GM12874 (cell line): ENCODE results near the gene SETDB1.

Experiments used
- TF ChIP-seq, protein P1 (sequence below): IDR thresholded peaks from 2 replicates; pipeline ENCODE4 v1.5.1; 2011; ENCODE audit warnings: low read depth, mild to moderate bottlenecking, control low read depth, low read length, moderate library complexity; ENCODE audit not compliant: insufficient read depth

SETDB1 gene

DNA sequence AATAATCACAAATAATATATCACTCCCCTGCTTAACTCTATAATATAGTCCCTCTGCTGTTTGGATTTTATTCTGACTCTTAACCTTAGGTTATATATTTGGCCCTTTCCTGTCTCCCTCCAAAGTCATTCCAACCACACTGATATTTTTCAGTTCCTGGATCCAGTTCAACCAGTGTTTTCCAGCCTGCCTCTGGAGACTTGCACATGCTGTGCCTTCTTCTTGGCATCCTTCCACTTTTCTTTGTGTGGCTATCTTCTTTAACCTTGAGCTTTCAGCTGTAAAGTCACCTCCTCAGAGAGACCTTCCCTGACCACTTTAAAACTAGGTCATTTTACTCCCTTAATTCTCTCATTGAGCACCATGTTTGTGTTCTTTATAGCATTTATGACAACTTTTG is 29.1 kb downstream of the SETDB1 start:
- TF ChIP-seq, protein P1, sequence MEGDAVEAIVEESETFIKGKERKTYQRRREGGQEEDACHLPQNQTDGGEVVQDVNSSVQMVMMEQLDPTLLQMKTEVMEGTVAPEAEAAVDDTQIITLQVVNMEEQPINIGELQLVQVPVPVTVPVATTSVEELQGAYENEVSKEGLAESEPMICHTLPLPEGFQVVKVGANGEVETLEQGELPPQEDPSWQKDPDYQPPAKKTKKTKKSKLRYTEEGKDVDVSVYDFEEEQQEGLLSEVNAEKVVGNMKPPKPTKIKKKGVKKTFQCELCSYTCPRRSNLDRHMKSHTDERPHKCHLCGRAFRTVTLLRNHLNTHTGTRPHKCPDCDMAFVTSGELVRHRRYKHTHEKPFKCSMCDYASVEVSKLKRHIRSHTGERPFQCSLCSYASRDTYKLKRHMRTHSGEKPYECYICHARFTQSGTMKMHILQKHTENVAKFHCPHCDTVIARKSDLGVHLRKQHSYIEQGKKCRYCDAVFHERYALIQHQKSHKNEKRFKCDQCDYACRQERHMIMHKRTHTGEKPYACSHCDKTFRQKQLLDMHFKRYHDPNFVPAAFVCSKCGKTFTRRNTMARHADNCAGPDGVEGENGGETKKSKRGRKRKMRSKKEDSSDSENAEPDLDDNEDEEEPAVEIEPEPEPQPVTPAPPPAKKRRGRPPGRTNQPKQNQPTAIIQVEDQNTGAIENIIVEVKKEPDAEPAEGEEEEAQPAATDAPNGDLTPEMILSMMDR, result no peak

DNA sequence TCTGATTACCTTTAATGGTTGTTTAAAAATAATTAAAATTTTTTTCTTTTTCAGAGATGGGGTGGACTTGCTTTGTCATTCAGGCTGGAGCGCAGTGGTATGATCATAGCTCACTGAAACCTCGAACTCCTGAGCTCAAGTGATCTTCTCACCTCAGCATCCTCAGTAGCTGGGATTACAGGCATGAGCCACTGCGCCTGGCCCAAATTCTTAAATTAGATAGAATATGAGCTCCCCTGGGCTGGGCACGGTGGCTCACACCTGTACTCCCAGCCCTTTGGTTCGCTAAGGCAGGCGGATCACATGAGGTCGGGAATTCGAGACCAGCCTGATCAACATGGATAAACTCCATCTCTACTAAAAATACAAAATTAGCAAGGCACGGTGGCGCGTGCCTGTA is 31.5 kb downstream of the SETDB1 start:
- TF ChIP-seq, protein P1, result no peak

DNA sequence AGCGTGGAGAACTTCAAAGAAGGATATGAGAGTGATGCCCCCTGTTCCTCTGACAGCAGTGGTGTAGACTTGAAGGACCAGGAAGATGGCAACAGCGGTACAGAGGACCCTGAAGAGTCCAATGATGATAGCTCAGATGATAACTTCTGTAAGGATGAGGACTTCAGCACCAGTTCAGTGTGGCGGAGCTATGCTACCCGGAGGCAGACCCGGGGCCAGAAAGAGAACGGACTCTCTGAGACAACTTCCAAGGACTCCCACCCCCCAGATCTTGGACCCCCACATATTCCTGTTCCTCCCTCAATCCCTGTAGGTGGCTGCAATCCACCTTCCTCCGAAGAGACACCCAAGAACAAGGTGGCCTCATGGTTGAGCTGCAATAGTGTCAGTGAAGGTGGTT is 34.5 kb downstream of the SETDB1 start:
- TF ChIP-seq, protein P1, result no peak

DNA sequence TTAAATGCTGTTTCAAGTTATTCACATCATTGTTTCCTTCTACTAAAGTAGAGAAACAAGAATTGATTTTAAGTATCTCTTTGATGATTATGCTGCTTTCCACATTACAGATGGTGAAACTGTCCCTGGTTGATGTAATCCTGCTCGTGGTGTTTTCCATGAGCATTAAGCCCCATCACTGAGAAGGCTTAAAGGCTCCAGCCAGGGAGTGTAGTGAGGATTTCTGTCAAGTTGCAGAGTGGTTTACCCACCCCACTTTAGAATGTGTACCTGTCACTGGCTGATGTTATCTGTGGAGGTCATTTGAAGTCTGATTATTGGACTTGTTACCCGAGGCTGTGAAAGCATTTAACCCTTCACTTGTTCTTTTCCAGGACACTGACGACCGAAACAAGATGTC is 35.6 kb downstream of the SETDB1 start:
- TF ChIP-seq, protein P1, result no peak

DNA sequence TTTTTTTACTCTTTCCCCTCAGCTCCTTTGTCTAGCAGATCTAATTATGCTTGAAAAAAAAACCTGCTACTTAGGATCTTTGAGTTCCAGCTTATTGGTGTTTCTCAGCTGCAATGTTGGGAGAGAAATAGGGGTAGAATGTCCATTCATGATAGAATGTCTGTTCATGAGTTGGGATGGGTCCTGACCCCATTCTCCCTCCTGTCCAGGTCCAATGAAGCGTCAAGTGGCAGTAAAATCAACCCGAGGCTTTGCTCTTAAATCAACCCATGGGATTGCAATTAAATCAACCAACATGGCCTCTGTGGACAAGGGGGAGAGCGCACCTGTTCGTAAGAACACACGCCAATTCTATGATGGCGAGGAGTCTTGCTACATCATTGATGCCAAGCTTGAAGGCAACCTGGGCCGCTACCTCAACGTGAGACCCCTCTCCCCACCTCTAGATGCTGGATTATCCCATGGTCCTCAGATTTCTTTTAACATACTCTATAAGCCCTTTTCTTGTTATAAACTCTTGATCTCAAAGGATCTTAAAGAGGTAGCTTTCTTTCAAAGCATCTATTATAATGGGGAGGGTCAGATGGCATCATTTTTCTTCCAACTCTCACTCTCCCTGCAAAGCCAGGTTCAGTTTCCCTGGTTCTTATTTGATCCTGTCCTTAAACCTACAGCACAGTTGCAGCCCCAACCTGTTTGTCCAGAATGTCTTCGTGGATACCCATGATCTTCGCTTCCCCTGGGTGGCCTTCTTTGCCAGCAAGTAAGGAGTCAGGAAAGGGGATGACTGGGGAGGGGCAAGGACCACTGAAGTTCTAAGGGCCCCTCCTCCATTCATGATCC is 37.4 kb downstream of the SETDB1 start:
- TF ChIP-seq, protein P1, result no peak

DNA sequence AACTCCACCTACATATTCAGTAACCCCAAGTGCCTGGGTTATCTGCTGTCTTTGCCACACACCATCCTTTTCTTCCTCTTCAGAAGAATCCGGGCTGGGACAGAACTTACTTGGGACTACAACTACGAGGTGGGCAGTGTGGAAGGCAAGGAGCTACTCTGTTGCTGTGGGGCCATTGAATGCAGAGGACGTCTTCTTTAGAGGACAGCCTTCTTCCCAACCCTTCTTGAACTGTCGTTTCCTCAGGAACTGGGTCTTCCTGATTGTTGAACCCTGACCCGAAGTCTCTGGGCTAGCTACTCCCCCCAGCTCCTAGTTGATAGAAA is 38.0 kb downstream of the SETDB1 start:
- TF ChIP-seq, protein P1, result no peak

DNA sequence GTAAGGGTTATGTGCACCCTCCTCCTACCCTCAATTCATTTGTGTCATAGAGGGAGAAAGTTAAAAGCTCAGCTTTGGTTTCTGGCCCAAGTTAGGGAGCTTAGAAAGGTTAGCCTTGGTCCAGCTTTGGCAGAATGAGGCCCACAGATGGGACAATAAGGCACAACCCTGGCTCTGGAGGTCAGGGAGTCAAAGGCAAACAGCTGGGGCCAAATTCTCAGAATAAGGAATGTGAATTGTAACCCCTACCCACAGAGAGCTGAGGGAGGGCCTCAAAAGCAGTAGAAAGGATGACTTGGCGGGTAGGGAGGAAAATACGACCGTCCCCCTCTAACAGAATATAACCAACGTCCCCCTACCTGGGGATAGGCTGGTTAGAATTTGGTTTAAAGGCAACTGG is 39.4 kb downstream of the SETDB1 start:
- TF ChIP-seq, protein P1, result no peak
